ENCODE measurements around the gene ATP2B3.

The ATP2B3 gene

DNA sequence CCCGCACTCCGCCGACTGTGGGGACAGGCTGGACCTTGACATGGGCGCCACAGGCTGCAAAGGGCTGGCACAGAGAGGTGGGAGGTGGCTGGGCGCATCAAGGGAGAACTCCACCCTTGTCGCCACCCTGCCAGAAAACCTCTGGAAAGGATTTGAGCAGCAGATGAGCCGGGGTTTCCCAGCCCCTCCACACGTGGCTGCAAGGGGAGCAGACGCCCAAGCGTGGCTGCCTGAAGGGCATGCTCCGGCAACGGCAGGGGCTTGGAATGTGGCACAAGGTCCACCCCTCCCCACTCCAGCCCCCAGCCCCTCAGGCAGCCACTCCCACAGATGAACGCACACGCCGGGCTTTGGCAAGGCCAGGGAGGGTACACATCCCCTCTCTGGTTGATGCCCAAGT lies 18.1 kb upstream of the ATP2B3 start:
- H3K9ac ChIP-seq (ENCODE audit: low read length), result no peak overlapping the region
- H3K4me3 ChIP-seq (ENCODE audit: low read length), result no peak overlapping the region
- no peaks in the 10 kb centered on the region for H3K9me3 ChIP-seq (ENCODE audit: control insufficient read depth, low read length)

DNA sequence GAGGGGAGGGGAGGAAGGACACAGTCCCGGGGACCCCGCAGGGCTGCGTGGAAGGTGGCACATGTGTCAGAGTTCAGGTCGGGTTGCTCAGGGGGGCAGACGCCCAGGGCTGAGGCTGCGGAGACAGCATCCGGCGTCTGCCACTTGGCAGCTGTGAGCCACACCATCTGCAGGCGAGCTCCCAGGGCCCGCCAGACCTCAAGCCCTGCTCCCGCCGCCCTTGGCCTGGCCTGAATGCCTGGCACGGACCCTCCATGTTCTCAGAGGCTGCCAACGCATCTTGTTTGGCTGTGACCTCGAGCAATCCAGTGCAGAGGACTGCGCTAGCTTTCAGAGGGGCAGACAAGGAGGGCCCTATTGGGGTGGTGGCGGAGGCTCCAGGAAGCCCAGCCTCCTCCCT lies 17.6 kb upstream of the ATP2B3 start:
- DNase-seq (ENCODE audit: low read depth), result no peak
- H3K9ac ChIP-seq (ENCODE audit: low read length), result no peak overlapping the region
- no peak overlapping the region for H3K4me3 ChIP-seq (ENCODE audit: low read length)
- no peaks in the 10 kb centered on the region for H3K36me3 ChIP-seq (ENCODE audit: control insufficient read depth, insufficient read depth, low read length, severe bottlenecking)
- H3K4me1 ChIP-seq (ENCODE audit: control insufficient read depth, insufficient read depth, low read length), result no peaks in the 10 kb centered on the region
- H3K27me3 ChIP-seq (replicated peaks; ENCODE audit: control insufficient read depth, insufficient read depth, low read length), result peaks cover 4% of the 10 kb centered on the region
- H3K9me3 ChIP-seq (ENCODE audit: control insufficient read depth, low read length), result no peaks in the 10 kb centered on the region

More for the DNA sequence above, 18.1 kb upstream of the ATP2B3 start:
- no peak for DNase-seq (ENCODE audit: low read depth)
- H3K27me3 ChIP-seq (replicated peaks; ENCODE audit: control insufficient read depth, insufficient read depth, low read length), result peaks cover 4% of the 10 kb centered on the region
- no peaks in the 10 kb centered on the region for H3K36me3 ChIP-seq (ENCODE audit: control insufficient read depth, insufficient read depth, low read length, severe bottlenecking)
- no peaks in the 10 kb centered on the region for H3K4me1 ChIP-seq (ENCODE audit: control insufficient read depth, insufficient read depth, low read length)

DNA sequence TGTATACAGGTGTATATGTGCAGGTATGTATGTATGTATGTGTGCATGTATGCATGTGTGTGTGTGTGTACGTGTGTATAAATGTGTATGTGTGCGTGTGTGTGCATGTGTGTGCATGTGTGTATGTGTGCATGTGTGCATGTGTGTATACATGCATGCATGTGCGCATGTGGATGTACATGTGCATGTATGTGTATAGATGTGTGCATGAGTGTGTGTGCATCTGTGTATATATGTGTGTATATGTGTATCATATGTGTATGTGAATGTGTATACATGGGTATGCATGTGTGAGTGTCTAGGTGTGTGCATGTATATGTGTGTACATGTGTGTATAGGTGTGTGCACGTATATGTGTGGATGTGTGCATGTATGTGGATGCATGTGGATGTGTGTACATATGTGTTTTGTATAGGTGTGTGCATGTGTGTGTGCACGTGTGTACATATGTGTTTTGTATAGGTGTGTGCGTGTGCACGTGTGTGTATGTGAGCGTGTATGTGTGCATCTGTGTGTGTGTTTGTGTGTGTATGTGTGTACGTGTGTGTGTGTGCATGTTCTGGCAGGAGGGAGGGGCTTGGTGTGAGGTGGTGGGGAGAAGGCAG lies 16.7 kb upstream of the ATP2B3 start:
- no peak for DNase-seq (ENCODE audit: low read depth)
- Histone ChIP-seq H3K9ac (ENCODE audit: low read length) (no peak overlapping the region), H3K4me3 (ENCODE audit: low read length) (no peak overlapping the region), H3K4me1 (ENCODE audit: control insufficient read depth, insufficient read depth, low read length) (no peaks in the 10 kb centered on the region), H3K27me3 (replicated peaks; ENCODE audit: control insufficient read depth, insufficient read depth, low read length) (peaks cover 4% of the 10 kb centered on the region), H3K9me3 (ENCODE audit: control insufficient read depth, low read length) (no peaks in the 10 kb centered on the region), H3K36me3 (ENCODE audit: control insufficient read depth, insufficient read depth, low read length, severe bottlenecking) (no peaks in the 10 kb centered on the region)

DNA sequence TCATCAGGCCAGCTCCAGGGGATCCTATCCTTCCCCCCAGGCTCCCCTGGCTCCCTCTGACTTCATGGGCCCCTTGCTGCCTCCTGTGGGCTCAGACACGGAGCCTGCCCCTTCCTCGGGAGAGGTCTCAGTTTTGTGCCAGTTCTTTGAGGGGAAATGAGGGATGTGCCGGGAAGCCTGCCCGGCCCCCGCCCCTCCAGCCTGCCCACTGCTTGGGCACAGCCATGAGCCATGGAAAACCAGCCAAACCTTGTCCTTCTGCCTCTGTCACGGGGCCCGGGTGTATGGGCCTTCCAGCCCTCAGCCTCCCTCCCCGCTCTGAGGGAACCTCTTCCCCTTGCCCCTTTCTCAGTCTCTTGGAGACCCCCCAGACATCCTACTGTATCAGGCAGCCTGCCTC lies 15.9 kb upstream of the ATP2B3 start:
- H3K9ac ChIP-seq (ENCODE audit: low read length), result no peak overlapping the region
- no peak overlapping the region for H3K4me3 ChIP-seq (ENCODE audit: low read length)
- DNase-seq (ENCODE audit: low read depth), result no peak
- H3K4me1 ChIP-seq (ENCODE audit: control insufficient read depth, insufficient read depth, low read length), result no peaks in the 10 kb centered on the region
- H3K27me3 ChIP-seq (replicated peaks; ENCODE audit: control insufficient read depth, insufficient read depth, low read length), result peaks cover 4% of the 10 kb centered on the region
- H3K9me3 ChIP-seq (ENCODE audit: control insufficient read depth, low read length), result no peaks in the 10 kb centered on the region
- H3K36me3 ChIP-seq (ENCODE audit: control insufficient read depth, insufficient read depth, low read length, severe bottlenecking), result no peaks in the 10 kb centered on the region

DNA sequence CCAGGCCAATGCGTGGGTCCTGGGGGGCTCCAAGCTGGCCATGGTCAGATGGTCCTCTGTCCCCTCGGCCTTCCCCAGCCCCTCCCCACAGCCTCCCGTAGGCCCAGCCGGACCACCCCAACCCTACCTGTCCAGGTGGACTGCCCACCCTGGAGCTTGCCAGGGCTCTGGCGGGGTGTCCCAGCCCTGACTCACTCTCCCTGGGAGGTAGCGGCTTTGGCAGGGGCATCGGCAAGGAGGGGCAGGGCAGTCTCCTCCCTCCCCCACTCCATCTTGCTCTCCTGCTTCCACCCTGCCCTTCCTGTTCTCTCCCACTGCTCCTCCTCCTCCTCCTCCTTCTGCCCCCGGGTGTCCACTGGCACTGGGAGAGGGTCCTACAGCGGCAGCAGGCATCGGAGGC lies 15.3 kb upstream of the ATP2B3 start:
- Histone ChIP-seq H3K27me3 (replicated peaks; ENCODE audit: control insufficient read depth, insufficient read depth, low read length) (peaks cover 4% of the 10 kb centered on the region), H3K4me1 (ENCODE audit: control insufficient read depth, insufficient read depth, low read length) (no peaks in the 10 kb centered on the region), H3K4me3 (ENCODE audit: low read length) (no peak overlapping the region), H3K9ac (ENCODE audit: low read length) (no peak overlapping the region), H3K36me3 (ENCODE audit: control insufficient read depth, insufficient read depth, low read length, severe bottlenecking) (no peaks in the 10 kb centered on the region), H3K9me3 (ENCODE audit: control insufficient read depth, low read length) (no peaks in the 10 kb centered on the region)
- DNase-seq (ENCODE audit: low read depth), result no peak

DNA sequence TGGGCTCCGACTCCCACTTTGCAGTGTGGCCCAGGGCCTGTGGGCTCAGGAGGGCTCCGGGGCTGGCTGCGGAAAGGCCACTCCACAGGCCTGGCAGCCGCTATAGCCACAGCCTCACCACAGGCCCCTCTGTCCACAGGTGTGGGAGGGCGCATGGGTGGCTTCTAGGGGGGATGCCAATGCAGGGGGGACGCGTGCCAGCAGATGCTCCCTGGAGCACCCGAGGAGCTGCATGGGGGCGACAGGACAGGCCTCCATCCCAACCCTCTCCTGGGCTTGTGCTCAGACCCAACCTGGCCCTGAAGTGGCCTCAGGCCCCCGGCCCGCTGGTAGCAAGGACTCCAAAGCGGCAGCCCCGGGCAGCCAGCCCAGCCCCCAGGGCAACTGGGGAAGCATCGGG lies 14.6 kb upstream of the ATP2B3 start:
- H3K9me3 ChIP-seq (ENCODE audit: control insufficient read depth, low read length), result no peaks in the 10 kb centered on the region
- DNase-seq (ENCODE audit: low read depth), result no peak

DNA sequence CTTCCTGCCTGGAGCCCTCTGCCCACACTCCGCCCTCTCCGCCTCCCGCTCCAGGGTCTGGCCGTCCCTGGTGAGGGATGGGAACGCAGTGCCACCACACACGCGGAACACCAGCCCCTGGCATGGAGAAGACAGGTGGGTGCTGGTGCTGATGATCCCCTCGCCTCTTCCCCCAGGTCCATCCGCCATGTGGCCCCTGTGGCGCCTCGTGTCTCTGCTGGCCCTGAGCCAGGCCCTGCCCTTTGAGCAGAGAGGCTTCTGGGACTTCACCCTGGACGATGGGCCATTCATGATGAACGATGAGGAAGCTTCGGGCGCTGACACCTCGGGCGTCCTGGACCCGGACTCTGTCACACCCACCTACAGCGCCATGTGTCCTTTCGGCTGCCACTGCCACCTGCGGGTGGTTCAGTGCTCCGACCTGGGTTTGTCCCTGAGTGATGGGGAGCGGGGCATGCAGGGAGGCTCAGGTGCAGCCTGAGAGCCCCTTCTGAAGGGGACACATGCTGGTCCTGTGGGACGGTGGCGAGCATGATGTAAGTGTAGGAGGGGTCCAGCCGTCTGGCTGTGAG lies 12.9 kb upstream of the ATP2B3 start:
- H3K9me3 ChIP-seq (ENCODE audit: control insufficient read depth, low read length), result no peaks in the 10 kb centered on the region
- no peak for DNase-seq (ENCODE audit: low read depth)

More for the DNA sequence above, 14.6 kb upstream of the ATP2B3 start:
- no peak overlapping the region for H3K9ac ChIP-seq (ENCODE audit: low read length)
- H3K4me1 ChIP-seq (ENCODE audit: control insufficient read depth, insufficient read depth, low read length), result no peaks in the 10 kb centered on the region
- H3K27me3 ChIP-seq (replicated peaks; ENCODE audit: control insufficient read depth, insufficient read depth, low read length), result peaks cover 4% of the 10 kb centered on the region
- H3K36me3 ChIP-seq (ENCODE audit: control insufficient read depth, insufficient read depth, low read length, severe bottlenecking), result no peaks in the 10 kb centered on the region
- H3K4me3 ChIP-seq (ENCODE audit: low read length), result no peak overlapping the region

DNA sequence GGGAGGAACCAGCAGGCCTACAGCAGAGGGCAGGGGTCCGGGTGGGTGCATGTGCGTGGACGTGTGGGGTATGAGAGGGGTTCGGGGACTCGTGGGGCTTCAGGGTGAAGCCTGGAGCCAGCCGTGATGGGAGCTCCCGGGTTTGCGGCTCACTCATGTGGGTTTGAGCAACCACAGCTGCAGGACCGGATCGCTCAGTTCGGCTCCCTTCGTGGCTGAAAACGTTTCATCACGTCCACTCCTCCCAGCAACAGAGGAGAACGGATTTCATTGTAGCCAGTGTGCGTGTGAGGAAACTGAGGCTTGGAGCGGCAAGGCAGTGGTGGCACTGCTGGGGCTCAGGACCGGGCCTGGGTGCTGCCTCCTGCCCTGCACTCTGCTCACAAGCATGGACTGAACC lies 12.1 kb upstream of the ATP2B3 start:
- H3K27me3 ChIP-seq (replicated peaks; ENCODE audit: control insufficient read depth, insufficient read depth, low read length), result no peaks in the 10 kb centered on the region
- H3K9me3 ChIP-seq (ENCODE audit: control insufficient read depth, low read length), result no peaks in the 10 kb centered on the region
- no peak overlapping the region for H3K9ac ChIP-seq (ENCODE audit: low read length)
- no peaks in the 10 kb centered on the region for H3K36me3 ChIP-seq (ENCODE audit: control insufficient read depth, insufficient read depth, low read length, severe bottlenecking)
- H3K4me3 ChIP-seq (ENCODE audit: low read length), result no peak overlapping the region
- no peaks in the 10 kb centered on the region for H3K4me1 ChIP-seq (ENCODE audit: control insufficient read depth, insufficient read depth, low read length)
- no peak for DNase-seq (ENCODE audit: low read depth)

More for the DNA sequence above, 12.9 kb upstream of the ATP2B3 start:
- H3K4me3 ChIP-seq (ENCODE audit: low read length), result no peak overlapping the region
- H3K36me3 ChIP-seq (ENCODE audit: control insufficient read depth, insufficient read depth, low read length, severe bottlenecking), result no peaks in the 10 kb centered on the region
- no peaks in the 10 kb centered on the region for H3K4me1 ChIP-seq (ENCODE audit: control insufficient read depth, insufficient read depth, low read length)
- H3K27me3 ChIP-seq (replicated peaks; ENCODE audit: control insufficient read depth, insufficient read depth, low read length), result no peaks in the 10 kb centered on the region
- no peak overlapping the region for H3K9ac ChIP-seq (ENCODE audit: low read length)

DNA sequence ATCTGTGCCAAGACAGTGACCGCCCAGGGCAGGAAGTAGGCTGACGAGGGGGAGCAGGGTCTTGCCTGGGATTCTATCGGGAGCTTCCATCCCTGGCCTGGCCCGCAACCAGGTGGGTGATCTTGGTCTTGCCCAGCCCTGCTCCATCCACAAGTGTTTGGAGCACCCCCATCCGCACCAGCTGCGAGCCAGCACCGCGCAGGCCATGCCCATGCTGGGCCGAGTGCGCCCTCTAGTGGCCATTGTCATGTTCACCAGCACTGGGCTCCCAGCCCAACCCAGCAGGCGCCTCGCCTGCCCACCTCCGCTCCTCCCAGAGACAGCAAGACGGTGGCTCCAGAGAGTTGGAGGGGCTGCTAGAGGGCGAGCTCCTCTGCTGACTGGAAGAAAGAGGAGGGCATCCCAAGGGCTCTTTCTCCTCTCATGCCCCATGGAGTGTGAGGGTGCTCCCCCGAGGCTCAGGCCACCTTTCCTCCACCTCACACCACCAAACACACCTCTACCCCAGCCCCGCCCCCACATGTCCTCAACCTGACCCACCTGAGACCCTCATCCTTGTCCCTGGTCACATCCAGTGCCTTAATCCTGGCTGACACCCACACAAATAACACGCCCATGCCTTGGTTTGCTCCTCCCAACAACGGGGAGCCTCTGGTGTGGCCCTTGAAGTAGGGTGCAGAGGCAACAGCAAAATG lies 9.8 kb upstream of the ATP2B3 start:
- Histone ChIP-seq H3K36me3 (ENCODE audit: control insufficient read depth, insufficient read depth, low read length, severe bottlenecking) (no peaks in the 10 kb centered on the region), H3K9ac (ENCODE audit: low read length) (no peak overlapping the region), H3K27me3 (replicated peaks; ENCODE audit: control insufficient read depth, insufficient read depth, low read length) (peaks cover 2% of the 10 kb centered on the region), H3K9me3 (ENCODE audit: control insufficient read depth, low read length) (no peaks in the 10 kb centered on the region), H3K4me1 (ENCODE audit: control insufficient read depth, insufficient read depth, low read length) (no peaks in the 10 kb centered on the region), H3K4me3 (ENCODE audit: low read length) (no peak overlapping the region)
- DNase-seq (ENCODE audit: low read depth), result peak; percentile 84

DNA sequence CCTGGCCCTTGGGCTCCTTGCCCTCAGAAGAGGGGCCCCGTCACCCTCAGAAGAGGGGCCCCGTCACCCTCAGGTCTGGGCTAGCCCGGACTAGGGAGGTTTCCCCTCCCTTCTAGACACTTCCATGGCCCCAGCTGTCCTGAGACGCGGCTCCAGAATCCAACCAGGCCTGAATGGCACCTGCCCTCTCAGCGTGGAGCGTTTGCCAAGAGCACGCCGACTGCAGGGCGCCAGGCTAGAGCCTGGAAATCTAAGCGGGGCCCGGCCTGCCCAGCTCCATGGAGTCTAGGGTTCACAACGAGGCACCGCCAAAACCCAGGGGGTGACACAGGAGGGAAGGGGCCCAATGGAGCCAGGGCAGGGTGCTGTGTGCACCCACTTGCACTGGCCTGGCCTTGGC lies 7.8 kb upstream of the ATP2B3 start:
- Histone ChIP-seq H3K27me3 (replicated peaks; ENCODE audit: control insufficient read depth, insufficient read depth, low read length) (peaks cover 7% of the 10 kb centered on the region), H3K36me3 (ENCODE audit: control insufficient read depth, insufficient read depth, low read length, severe bottlenecking) (no peaks in the 10 kb centered on the region), H3K4me3 (ENCODE audit: low read length) (no peak overlapping the region), H3K4me1 (ENCODE audit: control insufficient read depth, insufficient read depth, low read length) (no peaks in the 10 kb centered on the region), H3K9ac (ENCODE audit: low read length) (no peak overlapping the region), H3K9me3 (ENCODE audit: control insufficient read depth, low read length) (no peaks in the 10 kb centered on the region)
- no peak for DNase-seq (ENCODE audit: low read depth)

DNA sequence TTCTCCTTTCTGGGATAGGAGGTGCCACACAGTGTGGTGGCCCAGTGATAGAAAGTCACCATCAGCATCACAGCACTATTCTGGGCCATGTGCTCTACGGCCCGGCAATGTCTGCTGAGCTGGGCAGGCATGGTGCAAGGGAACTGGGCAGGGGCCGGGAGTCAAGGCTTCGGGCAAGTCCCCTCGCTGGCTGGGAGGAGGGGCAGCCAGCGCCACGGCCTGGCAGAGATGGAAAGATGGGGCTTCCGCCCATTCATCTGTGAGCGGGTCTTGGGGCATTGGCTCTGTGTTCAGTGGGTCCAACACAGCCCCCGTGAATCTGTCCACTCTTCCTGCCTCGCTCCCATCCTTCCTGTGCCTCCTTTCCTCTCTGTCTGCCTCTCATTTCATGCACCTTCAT lies 7.1 kb upstream of the ATP2B3 start:
- DNase-seq (ENCODE audit: low read depth), result no peak

More for the DNA sequence above, 7.1 kb upstream of the ATP2B3 start:
- Histone ChIP-seq H3K27me3 (replicated peaks; ENCODE audit: control insufficient read depth, insufficient read depth, low read length) (peaks cover 15% of the 10 kb centered on the region), H3K4me1 (ENCODE audit: control insufficient read depth, insufficient read depth, low read length) (no peaks in the 10 kb centered on the region), H3K4me3 (ENCODE audit: low read length) (no peak overlapping the region), H3K9me3 (ENCODE audit: control insufficient read depth, low read length) (no peaks in the 10 kb centered on the region), H3K9ac (ENCODE audit: low read length) (no peak overlapping the region), H3K36me3 (ENCODE audit: control insufficient read depth, insufficient read depth, low read length, severe bottlenecking) (no peaks in the 10 kb centered on the region)

All from adipocyte (in vitro differentiated cells).